DND-41 (cell line): ENCODE measurements around the gene FAM222A.

Experiments used
- EZH2 ChIP-seq: IDR thresholded peaks from 3 replicates; pipeline ENCODE4 v1.6.1; 2012; ENCODE audit warnings: borderline replicate concordance, low read depth, mild to moderate bottlenecking, moderate library complexity, low read length, inconsistent platforms; ENCODE audit not compliant: severe bottlenecking
- TF ChIP-seq, protein P1 (sequence below): IDR thresholded peaks from 2 replicates; pipeline ENCODE4 v1.5.1; 2012; ENCODE audit warnings: borderline replicate concordance, low read length, moderate library complexity, mild to moderate bottlenecking; ENCODE audit not compliant: poor library complexity, severe bottlenecking; ENCODE audit errors: extremely low read depth

DNA sequence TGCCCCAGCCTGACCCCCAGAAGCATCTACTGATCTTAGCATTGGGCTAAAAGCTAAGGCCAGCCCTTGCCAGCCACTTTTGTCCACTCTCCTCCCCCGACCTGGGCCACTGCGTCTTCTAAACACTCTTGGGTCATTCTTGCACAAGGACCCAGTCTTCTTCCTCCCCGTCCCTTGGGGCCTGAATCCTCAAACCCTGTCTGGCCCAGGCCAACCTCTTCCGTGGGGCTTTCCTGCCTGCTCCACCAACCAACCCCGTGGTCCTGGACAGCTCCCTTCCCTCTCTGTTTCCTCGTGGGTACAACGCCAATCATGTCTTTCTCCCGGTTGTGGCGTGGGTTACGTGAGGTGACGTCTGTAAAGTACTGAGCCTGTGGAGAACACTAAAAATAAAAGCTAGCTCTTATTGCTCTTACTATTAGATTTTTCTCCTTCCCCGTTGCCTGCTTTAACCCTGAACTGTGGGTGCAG lies 21.5 kb downstream of the FAM222A start:
- TF ChIP-seq, protein P1, sequence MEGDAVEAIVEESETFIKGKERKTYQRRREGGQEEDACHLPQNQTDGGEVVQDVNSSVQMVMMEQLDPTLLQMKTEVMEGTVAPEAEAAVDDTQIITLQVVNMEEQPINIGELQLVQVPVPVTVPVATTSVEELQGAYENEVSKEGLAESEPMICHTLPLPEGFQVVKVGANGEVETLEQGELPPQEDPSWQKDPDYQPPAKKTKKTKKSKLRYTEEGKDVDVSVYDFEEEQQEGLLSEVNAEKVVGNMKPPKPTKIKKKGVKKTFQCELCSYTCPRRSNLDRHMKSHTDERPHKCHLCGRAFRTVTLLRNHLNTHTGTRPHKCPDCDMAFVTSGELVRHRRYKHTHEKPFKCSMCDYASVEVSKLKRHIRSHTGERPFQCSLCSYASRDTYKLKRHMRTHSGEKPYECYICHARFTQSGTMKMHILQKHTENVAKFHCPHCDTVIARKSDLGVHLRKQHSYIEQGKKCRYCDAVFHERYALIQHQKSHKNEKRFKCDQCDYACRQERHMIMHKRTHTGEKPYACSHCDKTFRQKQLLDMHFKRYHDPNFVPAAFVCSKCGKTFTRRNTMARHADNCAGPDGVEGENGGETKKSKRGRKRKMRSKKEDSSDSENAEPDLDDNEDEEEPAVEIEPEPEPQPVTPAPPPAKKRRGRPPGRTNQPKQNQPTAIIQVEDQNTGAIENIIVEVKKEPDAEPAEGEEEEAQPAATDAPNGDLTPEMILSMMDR = no peak
- no peak for TF ChIP-seq EZH2
